Lower leg skin (tissue), 4 donors: ENCODE data around the gene DGCR8. TPM values are rescaled to one million over a fixed set of nuclear protein-coding genes. Genes with fewer than 3 reads are reported as not detected.

Experiments used
- DNase-seq, 2 donors: peaks; one replicate each; pipeline ENCODE4 v3.0.0-alpha.2; 2019; ENCODE audit warnings: low spot score in 2 of 2
- H3K4me3 ChIP-seq: fragments of 200-600 bp; sonication (generic); 2 replicates; pipeline ENCODE4 v1.5.1; 2017; ENCODE audit warnings: mild to moderate bottlenecking, low read depth; ENCODE audit not compliant: poor library complexity, severe bottlenecking
- POLR2A ChIP-seq, 2 donors: fragments of 450-650 bp; IDR thresholded peaks; one replicate each; pipeline ENCODE4 v1.6.1; 2016 to 2017; ENCODE audit warnings: antibody characterized with exemption in 2 of 2, mild to moderate bottlenecking in 1 of 2, moderate library complexity in 1 of 2
- WGBS, 2 donors: methylation state at CpG; one replicate each; pipeline ENCODE4 v1.1.5; 2018; 5-methylcytosine and 5-hydroxymethylcytosine counted together
- intact Hi-C: fragments of 100-400 bp; cut with DNase I; formaldehyde crosslinking; loops from one replicate; pipeline ENCODE4 v1.15.0; 2023; ENCODE audit warnings: low total_unique reads
- total RNA-seq, 4 donors: library from RNA; depleted of rRNA; stranded (reverse); fragments of >200 nt; gene quantifications; one replicate each; pipeline ENCODE4 v1.1.0, GENCODE V29; 2016
- TF ChIP-seq, protein P1 (sequence below), 3 donors: fragments of 450-650 bp; IDR thresholded peaks; one replicate each; pipeline ENCODE4 v1.5.1; 2016; ENCODE audit warnings: antibody characterized with exemption in 3 of 3, mild to moderate bottlenecking in 3 of 3, moderate library complexity in 2 of 3

Gene DGCR8
- total RNA-seq, 4 donors from 2014 or later: 14.8 to 28.2 (median 21.8) TPM

- no peak for TF ChIP-seq POLR2A (IDR thresholded peaks at IDR 0.05)
- TF ChIP-seq, protein P1, sequence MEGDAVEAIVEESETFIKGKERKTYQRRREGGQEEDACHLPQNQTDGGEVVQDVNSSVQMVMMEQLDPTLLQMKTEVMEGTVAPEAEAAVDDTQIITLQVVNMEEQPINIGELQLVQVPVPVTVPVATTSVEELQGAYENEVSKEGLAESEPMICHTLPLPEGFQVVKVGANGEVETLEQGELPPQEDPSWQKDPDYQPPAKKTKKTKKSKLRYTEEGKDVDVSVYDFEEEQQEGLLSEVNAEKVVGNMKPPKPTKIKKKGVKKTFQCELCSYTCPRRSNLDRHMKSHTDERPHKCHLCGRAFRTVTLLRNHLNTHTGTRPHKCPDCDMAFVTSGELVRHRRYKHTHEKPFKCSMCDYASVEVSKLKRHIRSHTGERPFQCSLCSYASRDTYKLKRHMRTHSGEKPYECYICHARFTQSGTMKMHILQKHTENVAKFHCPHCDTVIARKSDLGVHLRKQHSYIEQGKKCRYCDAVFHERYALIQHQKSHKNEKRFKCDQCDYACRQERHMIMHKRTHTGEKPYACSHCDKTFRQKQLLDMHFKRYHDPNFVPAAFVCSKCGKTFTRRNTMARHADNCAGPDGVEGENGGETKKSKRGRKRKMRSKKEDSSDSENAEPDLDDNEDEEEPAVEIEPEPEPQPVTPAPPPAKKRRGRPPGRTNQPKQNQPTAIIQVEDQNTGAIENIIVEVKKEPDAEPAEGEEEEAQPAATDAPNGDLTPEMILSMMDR (IDR thresholded peaks at IDR 0.05): no peak
- H3K4me3 ChIP-seq: no peak overlapping the region
- intact Hi-C loops: no loop called here
- DNase-seq: no peak
- WGBS, 2 donors: 66 to 68% methylated on average over 24 to 28 of the region's 32 CpGs
Observed at GRCh38 chr22:20149257-20150250, 69.5 kb downstream of the DGCR8 start.

GRCh38 chr22:20150381-20151275 is 70.6 kb downstream of the DGCR8 start, which contains the start of gene CCDC188:
Gene CCDC188, minus strand, starts transcription at chr22:20151055. Its CDS starts 69 bp downstream, at chr22:20150986.
- no peak for TF ChIP-seq POLR2A (IDR thresholded peaks at IDR 0.05)
- TF ChIP-seq, protein P1 (IDR thresholded peaks at IDR 0.05): no peak
- no peak within 1 kb of the TSS for H3K4me3 ChIP-seq
- WGBS, 2 donors: 73% methylated on average over 7 to 10 of the region's 14 CpGs
- intact Hi-C loops: no loop called here
- DNase-seq: no peak

GRCh38 chr22:20151276-20151588 is 71.2 kb downstream of the DGCR8 start:
- DNase-seq: no peak
- 88 to 91% methylated on average over 4 of the region's 4 CpGs for WGBS, 2 donors
- intact Hi-C loops: no loop called here
- H3K4me3 ChIP-seq: no peak overlapping the region
- TF ChIP-seq POLR2A (IDR thresholded peaks at IDR 0.05): no peak
- TF ChIP-seq, protein P1 (IDR thresholded peaks at IDR 0.05): no peak

DNA sequence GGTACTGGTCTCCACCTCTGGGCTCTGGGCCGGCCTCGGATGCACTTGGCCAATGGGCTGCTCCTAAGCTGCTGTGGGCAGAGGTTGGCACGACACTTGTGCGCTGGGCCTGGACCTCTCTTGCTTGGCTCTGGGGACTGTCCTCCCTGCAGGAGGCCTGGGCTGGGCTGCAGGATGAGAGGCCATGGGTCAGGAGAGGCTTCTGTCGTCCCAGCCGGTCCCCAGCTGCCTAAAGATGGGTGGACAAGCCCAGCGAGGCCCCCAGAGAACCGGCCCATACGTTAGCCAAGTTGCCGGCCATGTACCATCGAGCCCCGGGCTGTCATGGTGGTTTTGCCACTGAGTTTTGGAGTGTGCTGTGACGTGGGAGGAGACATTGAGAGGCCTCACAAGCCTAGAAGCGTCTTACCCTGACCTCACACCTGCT is 72.4 kb downstream of the DGCR8 start:
- WGBS, 2 donors: 83% methylated on average over 7 of the region's 14 CpGs; no CpG with 5 or more reads in 1 of the 2 donors
- intact Hi-C loops: no loop called here
- no peak for DNase-seq
- TF ChIP-seq, protein P1 (IDR thresholded peaks at IDR 0.05): no peak
- no peak for TF ChIP-seq POLR2A (IDR thresholded peaks at IDR 0.05)
- H3K4me3 ChIP-seq: no peak overlapping the region

- 70% methylated on average over 16 of the region's 16 CpGs for WGBS, 2 donors
- intact Hi-C loops: no loop called here
- no peak for TF ChIP-seq POLR2A (IDR thresholded peaks at IDR 0.05)
- TF ChIP-seq, protein P1 (IDR thresholded peaks at IDR 0.05): no peak
- DNase-seq: no peak
- no peak overlapping the region for H3K4me3 ChIP-seq
Observed at GRCh38 chr22:20153945-20154344, 73.9 kb downstream of the DGCR8 start.
